DMS79 (cell line): ENCODE data around the gene SPDYE6.
"Not testable (repeated sequence)": the region's sequence is repeated elsewhere in the genome, so short reads cannot be mapped to it uniquely, and the experiment has no call there.

ENCODE experiments used
- DNase-seq: peaks from one replicate; lab custom pipeline; 2025; lab: John Stamatoyannopoulos, UW

The SPDYE6 gene

GRCh38 chr7:102317231-102318059 lies 38.8 kb downstream of the SPDYE6 start:
- no peak for DNase-seq

- DNase-seq = no peak
These were observed 42.1 kb downstream of the SPDYE6 start for GRCh38 chr7:102313997-102314780.

GRCh38 chr7:102312317-102312716 lies 43.9 kb downstream of the SPDYE6 start:
- no peak for DNase-seq

DNA sequence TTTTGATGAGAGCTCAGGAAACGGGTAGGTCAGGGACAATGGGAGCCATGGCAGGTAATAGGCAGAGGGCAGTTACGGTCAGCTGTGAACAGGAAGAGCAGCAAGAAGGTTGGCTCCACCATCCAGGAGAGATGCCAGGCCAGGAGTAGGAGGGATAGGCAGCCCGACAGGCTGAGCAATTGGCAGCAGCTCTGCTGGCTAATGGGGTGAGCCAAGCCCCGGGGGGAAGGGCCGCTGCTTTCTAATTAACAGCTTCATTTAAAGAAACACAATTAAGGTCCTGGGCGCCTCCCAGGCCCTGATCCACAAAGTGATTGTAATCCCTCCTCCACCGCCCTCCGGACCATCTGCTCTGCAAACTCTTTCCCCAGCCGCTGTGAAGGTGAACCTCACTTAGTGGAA lies 45.8 kb downstream of the SPDYE6 start:
- DNase-seq = no peak

GRCh38 chr7:102306916-102307677 lies 49.1 kb downstream of the SPDYE6 start:
- no peak for DNase-seq

- no peak for DNase-seq
These were observed 50.6 kb downstream of the SPDYE6 start for GRCh38 chr7:102305414-102306268.

- DNase-seq = no peak
These were observed 51.6 kb downstream of the SPDYE6 start for GRCh38 chr7:102304668-102305067.

DNA sequence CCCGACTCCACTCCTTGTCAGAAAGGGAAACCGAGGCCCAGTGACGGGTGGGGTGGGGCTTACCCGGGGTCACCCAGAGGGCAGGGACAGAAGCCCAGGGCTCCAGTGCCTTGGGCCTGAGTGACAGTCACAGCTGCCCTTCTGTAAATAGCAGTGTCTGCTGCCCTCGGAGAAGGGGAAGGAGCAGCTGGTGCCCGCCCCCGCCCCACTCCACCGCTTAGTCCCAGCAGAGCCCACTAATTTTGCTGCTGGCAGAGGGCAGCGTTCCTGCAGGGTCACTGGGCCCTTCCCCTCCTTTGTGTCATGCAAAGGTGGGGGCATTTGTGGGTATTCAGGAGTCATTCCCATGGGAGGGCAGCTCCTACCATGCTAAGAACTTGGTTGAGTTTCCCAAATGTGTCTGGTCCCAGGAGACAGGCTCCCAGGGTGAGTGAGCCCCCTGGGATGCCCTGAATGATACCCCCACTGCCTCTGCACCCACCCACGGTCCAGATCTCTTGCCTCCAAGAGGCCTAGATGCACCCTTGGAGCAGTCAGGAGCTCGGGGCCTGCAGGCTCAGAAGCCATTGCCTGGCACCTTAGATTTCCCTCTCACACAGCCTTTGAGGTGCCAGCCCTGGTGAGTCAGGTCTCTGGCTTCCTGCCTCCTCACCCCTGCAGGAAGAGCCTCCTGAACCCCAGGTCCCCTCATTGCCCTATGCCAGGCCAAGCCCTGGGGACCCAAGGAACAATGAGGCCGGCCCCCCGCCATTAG lies 52.4 kb downstream of the SPDYE6 start:
- DNase-seq = no peak

DNA sequence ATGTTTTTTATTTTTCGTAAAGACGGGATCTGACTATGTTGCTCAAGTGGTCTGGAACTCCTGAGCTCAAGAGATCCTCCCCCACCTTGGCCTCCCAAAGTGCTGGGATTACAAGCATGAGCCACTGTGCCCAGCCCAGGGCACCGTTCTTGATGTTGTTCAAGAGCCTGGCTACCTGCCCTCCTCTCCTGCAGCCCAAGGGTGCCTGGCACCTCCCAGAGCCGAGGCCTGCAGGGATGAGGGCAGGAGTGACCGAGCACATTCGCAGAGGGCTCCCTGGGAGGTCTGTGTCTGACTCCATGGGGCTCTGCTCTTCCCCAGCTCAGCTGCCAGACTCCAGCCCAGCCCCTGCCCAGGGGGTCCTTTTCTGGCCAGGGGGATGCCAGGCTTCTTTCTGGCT lies 54.2 kb downstream of the SPDYE6 start:
- DNase-seq = no peak

GRCh38 chr7:102301367-102301766 lies 54.9 kb downstream of the SPDYE6 start:
- not testable (repeated sequence) for DNase-seq

- DNase-seq = no peak
These were observed 55.5 kb downstream of the SPDYE6 start for GRCh38 chr7:102300643-102301221.

DNA sequence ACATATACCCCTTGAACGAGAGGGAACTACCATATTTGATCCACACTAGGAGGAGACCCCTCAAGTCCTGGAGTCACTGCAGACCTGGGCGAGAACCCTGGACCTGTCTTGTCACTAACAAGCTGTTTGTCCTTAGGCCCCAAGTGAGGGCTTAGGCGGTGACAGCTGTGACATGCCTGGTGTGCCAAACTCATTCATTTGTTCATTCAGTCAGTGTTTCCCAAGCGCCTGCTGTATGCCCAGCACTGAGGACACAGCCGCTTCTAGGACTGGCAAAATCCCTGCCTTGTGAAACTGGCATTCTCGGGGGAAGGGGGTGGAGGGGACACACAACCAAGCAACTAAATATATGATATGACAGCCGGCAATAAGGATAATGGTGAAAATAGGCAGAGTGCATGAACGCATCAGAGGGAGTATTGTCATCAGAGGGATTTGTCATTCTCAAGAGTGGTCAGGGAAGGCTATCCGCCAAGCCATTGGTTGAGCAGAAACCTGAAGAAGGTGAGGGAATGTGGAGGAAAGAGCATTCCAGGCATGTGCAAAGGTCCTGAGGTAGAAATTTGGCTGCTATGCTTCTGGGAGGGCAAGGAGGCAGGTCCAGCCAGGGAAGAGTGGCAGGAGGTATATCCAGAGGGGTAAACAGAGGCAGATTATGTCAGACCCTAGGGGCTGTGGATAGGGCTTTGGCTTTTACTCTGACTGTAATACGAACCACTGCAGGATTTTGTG lies 58.6 kb downstream of the SPDYE6 start:
- DNase-seq = no peak

DNA sequence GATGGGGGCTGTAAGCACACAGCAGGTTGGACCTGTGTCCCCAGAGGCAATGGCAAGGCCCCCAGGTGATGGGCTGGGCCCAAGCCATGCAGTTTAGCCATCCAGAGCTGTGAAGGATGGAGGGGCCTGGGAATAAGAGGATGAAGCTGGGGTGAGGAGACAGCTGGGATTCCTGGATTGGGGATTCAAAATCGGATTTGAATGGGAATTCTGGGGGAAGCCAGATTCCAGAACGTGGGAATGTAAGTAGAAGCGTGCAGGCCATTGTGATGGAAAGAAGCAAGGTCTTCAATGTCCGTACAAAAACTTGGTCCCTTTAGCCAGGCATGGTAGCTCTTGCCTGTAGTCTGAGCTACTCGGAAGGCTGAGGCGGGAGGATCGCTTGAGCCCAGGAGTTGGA lies 59.7 kb downstream of the SPDYE6 start:
- no peak for DNase-seq

- DNase-seq = no peak
These were observed 60.1 kb downstream of the SPDYE6 start for GRCh38 chr7:102296179-102296438.
